ENCODE data around the gene SLC39A3.
"Not testable (repeated sequence)": the region's sequence is repeated elsewhere in the genome, so short reads cannot be mapped to it uniquely, and the experiment has no call there.

The SLC39A3 gene

DNA sequence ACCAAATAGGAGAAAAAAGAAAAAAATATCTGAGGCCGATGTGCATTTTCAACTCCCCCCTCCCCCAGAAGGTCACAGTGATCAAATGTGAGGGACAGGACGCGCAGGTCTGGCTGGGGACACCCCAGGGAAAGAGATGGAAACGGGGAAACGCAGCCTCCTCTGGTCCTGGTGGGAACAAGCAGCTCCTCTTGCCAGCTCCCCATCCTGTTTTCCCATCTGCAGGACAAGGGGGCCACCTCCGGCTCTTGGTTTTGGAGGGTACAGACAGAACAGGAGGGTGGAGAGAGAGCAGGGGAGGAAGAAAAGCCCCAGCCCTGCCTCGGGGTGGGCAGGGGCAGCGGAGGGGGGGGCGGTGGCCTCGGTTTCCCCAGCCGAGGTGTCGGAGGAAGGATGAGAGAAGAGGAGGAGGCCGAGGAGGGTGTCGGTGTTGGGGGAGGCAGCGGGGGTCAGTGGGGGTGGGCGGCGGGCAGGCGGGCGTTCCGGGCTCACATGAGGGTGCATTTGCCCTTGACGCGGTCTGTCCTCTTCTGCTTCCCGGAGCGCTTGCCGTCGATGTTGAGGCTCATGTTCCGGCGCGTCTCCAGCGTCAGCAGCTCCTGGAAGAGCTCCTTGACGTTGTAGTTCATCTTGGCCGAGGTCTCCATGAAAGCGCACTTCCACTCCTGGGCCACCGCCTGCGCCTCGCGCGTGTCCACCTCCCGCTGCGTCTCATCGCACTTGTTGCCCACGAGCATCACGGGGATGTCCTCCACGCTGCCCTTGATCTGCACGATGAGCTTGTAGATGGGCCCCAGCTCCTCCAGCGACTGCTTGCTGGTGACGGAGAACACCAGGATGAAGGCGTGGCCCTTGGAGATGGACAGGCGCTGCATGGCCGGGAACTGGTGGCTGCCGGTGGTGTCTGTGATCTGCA lies 22.8 kb downstream of the SLC39A3 start:
- no peaks in the 10 kb centered on the region; the same call in none of the 2 replicates for H3K9me3 ChIP-seq (ENCODE audit: control insufficient read depth, insufficient read depth, low read length)
- H3K4me1 ChIP-seq (ENCODE audit: insufficient read depth, low read length) = no peaks in the 10 kb centered on the region
- H3K9ac ChIP-seq (ENCODE audit: low read depth, low read length) = no peak overlapping the region
- H3K36me3 ChIP-seq (ENCODE audit: insufficient read depth, low read length) = no peaks in the 10 kb centered on the region

DNA sequence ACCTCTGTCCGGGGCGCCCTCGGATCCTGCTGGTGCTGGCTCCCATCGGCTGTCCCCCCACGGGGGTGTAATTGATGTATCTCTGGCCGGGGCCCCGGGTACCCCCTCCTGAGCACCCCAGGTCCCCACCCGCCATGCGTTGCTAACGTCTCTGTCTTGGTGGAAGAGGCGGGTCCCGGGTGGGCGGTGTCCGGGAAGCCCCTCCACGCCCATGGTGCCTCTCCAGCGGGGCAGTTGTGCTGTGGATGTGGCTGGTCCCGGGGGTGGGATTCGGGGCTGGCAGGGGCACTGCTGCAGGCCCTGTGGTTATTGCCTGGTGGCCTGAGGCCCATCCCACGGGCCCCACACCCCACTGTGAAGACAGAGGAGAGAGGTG lies 23.6 kb downstream of the SLC39A3 start:
- H3K9ac ChIP-seq (ENCODE audit: low read depth, low read length) = no peak overlapping the region
- H3K4me1 ChIP-seq (ENCODE audit: insufficient read depth, low read length) = no peaks in the 10 kb centered on the region
- no peaks in the 10 kb centered on the region; the same call in none of the 2 replicates for H3K9me3 ChIP-seq (ENCODE audit: control insufficient read depth, insufficient read depth, low read length)
- H3K36me3 ChIP-seq (ENCODE audit: insufficient read depth, low read length) = no peaks in the 10 kb centered on the region

DNA sequence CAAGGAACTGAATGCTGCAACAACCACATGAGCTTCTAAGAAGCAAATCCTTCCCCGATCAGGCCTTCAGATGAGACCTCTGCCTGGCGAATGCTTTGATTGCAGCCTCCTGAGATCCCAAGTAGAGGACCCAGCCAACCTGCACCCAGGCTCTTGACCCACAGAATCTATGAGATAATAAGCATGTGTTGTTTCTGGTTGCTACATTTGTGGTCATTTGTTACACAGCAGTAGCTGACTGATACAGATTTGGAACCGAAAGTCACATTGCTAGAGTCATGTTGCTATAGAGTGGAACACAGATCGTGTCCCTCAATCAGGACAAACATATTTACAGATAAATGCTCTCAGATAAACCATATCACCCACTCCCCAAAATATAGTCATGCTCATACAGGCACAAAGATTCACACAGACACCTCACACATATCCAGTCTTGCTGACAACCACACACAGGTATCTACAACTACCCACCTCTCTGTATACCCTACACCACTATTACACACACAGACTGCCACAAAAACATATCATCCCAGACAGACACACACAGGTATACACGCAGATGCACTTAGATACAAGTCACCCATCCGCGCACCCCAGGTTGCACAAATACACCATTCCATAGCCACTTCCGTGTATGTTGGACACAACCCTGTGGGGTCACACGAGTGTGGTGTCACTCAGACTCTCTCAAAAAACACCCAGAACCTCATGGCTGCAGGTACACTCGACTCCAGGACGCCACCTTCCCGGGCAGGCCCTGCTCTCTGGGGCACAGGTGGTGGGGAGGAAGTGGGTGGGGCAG lies 24.1 kb downstream of the SLC39A3 start:
- Histone ChIP-seq H3K36me3 (ENCODE audit: insufficient read depth, low read length) (no peaks in the 10 kb centered on the region), H3K9me3 (ENCODE audit: control insufficient read depth, insufficient read depth, low read length) (no peaks in the 10 kb centered on the region; the same call in none of the 2 replicates), H3K9ac (ENCODE audit: low read depth, low read length) (no peak overlapping the region), H3K4me1 (ENCODE audit: insufficient read depth, low read length) (no peaks in the 10 kb centered on the region)

DNA sequence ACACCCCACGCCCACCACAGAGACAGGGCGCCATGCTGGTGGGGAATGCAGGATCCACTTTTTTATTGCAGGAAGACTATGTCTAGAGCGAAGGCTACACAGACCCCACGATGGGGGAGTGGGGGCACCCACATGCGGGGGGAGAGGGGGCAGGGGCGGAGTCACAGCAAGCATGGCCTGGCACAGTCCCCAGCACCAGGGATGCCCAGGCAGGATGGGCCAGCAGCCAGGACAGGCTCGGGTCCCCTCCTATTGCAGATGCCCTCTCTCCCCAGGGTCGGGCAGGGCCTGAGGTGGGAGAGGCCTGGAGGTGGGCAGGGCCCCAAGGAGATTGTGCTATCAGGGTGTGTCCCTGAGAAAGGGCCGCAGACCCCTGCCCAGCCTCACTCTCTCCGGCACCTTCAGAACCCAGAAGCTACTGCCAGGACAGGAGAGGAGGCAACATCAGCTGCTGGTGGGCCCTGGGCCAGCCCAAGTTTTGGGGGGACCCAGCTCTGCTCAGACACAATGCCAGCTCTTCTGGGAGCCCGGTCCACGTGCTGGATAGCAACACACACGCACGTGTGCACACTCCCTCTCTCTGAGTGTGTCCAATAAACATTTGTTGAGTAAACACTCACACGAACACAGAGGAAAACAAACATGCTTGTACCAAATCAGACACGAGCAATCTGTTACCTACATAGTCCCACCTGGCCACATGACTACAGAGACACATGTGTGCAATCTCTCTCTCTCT lies 25.1 kb downstream of the SLC39A3 start:
- Histone ChIP-seq H3K9ac (ENCODE audit: low read depth, low read length) (no peak overlapping the region), H3K36me3 (ENCODE audit: insufficient read depth, low read length) (no peaks in the 10 kb centered on the region)

DNA sequence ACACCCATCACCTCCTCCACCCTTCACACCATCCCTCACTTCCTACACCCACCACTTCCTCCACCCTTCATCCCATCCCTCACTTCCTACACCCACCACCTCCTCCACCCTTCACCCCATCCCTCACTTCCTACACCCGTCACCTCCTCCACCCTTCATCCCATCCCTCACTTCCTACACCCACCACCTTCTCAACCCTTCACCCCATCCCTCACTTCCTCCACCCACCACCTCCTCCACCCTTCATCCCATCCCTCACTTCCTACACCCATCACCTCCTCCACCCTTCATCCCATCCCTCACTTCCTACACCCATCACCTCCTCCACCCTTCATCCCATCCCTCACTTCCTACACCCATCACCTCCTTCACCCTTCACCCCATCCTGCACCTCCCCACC lies 25.7 kb downstream of the SLC39A3 start:
- not testable (repeated sequence) for H3K9ac ChIP-seq (ENCODE audit: low read depth, low read length); H3K36me3 ChIP-seq (ENCODE audit: insufficient read depth, low read length); H3K4me1 ChIP-seq (ENCODE audit: insufficient read depth, low read length); H3K9me3 ChIP-seq (ENCODE audit: control insufficient read depth, insufficient read depth, low read length)

More for the DNA sequence above, 25.1 kb downstream of the SLC39A3 start:
- H3K4me1 ChIP-seq (ENCODE audit: insufficient read depth, low read length) = no peaks in the 10 kb centered on the region
- H3K9me3 ChIP-seq (ENCODE audit: control insufficient read depth, insufficient read depth, low read length) = no peaks in the 10 kb centered on the region; the same call in none of the 2 replicates

DNA sequence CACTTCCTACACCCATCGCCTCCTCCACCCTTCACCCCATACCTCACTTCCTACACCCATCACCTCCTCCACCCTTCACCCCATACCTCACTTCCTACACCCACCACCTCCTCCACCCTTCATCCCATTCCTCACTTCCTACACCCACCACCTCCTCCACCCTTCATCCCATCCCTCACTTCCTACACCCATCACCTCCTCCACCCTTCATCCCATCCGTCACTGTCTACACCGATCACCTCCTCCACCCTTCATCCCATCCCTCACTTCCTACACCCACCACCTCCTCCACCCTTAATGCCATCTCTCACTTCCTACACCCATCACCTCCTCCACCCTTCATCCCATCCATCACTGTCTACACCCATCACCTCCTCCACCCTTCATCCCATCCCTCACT lies 26.6 kb downstream of the SLC39A3 start:
- not testable (repeated sequence) for H3K4me1 ChIP-seq (ENCODE audit: insufficient read depth, low read length); H3K9me3 ChIP-seq (ENCODE audit: control insufficient read depth, insufficient read depth, low read length); H3K36me3 ChIP-seq (ENCODE audit: insufficient read depth, low read length); H3K9ac ChIP-seq (ENCODE audit: low read depth, low read length)

DNA sequence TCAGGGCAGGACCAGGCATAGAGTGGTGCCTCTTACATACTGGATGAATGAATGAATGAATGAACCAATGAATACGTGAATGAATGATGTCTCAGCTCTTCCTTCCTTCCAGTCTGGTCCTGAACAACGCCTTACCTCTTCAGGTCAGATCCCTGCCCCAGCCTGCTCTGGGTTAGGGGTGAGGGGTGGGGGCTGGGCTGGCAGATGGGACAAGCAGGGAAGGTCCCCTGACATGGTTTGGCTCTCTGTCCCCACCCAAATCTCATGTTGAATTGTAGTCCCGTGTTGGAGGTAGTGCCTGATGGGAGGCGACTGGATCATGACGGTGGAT lies 28.0 kb downstream of the SLC39A3 start:
- H3K4me1 ChIP-seq (ENCODE audit: insufficient read depth, low read length) = no peaks in the 10 kb centered on the region
- H3K36me3 ChIP-seq (ENCODE audit: insufficient read depth, low read length) = no peaks in the 10 kb centered on the region
- no peak overlapping the region for H3K9ac ChIP-seq (ENCODE audit: low read depth, low read length)
- no peaks in the 10 kb centered on the region; the same call in none of the 2 replicates for H3K9me3 ChIP-seq (ENCODE audit: control insufficient read depth, insufficient read depth, low read length)

DNA sequence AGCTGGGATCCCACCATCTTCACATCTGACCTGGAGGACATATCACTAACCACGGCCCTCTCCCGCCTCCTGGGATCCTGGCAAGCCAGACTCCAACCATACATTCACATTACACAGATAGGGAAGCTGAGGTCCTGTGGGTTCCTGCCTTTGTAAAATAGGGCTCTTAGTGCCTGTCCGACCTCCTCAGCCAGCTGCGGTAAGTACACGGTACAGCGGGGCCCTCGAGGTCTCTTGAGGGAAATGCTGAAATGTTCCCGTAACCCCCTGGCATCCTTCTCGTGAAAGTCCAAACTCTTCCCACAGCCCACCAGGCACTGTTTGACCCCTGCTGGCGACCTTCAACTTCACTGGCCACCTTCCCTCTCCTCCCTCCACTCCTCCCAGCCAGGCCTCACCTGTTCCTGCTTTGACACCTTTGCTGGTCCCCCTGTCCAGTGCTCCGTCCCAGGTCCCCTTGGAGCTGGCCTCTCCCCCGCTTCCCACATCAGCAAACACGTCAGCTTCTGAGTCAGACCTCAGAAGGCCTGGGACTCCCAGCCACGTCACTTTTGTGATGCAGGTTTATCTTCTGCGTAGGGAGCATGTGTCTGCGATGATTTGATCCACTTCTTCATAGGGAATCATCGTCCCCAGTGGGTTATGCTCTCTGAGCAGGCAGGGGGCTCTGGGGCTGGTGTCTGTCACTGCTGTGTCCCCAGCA lies 28.5 kb downstream of the SLC39A3 start:
- no peaks in the 10 kb centered on the region for H3K36me3 ChIP-seq (ENCODE audit: insufficient read depth, low read length)
- no peak overlapping the region for H3K9ac ChIP-seq (ENCODE audit: low read depth, low read length)
- no peaks in the 10 kb centered on the region; the same call in none of the 2 replicates for H3K9me3 ChIP-seq (ENCODE audit: control insufficient read depth, insufficient read depth, low read length)
- H3K4me1 ChIP-seq (ENCODE audit: insufficient read depth, low read length) = no peaks in the 10 kb centered on the region

DNA sequence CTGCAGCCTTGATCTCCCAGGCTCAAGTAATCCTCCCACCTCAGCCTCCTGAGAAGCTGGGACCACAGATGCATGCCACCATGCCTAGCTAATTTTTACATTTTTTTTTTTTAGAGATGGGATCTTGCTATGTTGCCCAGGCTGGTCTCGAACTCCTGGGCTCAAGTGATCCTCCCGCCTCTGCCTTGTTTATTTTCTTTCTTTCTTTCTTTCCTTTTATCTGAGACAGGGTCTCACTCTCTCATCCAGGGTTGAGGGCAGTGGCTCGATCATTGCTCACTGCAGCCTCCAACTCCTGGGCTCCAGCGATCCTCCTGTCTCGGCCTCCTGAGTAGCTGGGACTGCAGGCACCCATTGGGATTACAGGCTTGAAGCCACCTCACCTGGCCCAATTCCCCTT lies 33.6 kb downstream of the SLC39A3 start:
- H3K9me3 ChIP-seq (ENCODE audit: control insufficient read depth, insufficient read depth, low read length) = no peaks in the 10 kb centered on the region
- no peaks in the 10 kb centered on the region for H3K4me1 ChIP-seq (ENCODE audit: insufficient read depth, low read length)

DNA sequence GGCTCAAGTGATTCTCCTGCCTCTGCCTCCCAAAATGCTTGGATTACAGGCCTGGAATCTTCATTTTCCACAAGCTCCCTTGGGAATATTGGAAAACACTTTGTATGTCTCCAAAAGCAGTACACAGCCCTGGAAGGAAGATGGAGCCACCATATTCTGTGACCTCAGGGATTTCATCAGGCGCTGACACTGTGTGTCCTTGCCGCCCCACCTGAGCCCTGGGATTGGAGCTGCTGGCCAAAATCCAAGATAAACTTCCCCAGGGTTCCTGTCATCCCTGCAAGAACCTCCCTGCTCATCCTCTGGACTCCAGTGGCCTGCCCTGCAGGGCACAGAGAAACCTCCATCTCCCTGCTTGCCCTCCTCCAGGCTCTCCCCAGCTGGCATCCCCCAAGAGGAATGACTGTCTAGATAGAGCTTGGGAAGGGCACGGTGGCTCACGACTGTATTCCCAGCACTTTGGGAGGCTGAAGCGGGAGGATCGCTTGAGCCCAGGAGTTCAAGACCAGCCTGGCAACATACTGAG lies 36.1 kb downstream of the SLC39A3 start:
- Histone ChIP-seq H3K4me1 (ENCODE audit: insufficient read depth, low read length) (peaks cover 7% of the 10 kb centered on the region), H3K36me3 (ENCODE audit: insufficient read depth, low read length) (no peaks in the 10 kb centered on the region), H3K9ac (ENCODE audit: low read depth, low read length) (no peak overlapping the region), H3K9me3 (ENCODE audit: control insufficient read depth, insufficient read depth, low read length) (no peaks in the 10 kb centered on the region)

More for the DNA sequence above, 33.6 kb downstream of the SLC39A3 start:
- H3K9ac ChIP-seq (ENCODE audit: low read depth, low read length) = no peak overlapping the region
- no peaks in the 10 kb centered on the region for H3K36me3 ChIP-seq (ENCODE audit: insufficient read depth, low read length)

DNA sequence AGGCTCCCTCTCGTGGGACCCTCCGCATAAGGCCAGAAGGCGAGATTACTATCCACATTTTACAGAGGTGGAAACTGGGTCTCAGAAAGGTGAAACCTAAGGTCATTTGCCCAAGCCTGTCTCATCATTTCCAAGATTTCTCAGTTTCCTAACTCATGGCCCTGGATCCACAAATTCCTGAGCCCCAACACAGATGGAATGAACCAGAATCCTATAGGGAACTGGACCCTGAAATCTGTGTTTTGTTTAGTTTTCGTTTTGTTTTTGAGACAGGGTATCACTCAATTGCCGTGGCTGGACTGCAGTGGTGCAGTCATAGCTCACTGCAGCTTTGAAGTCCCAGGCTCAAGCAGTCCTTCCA lies 36.8 kb downstream of the SLC39A3 start:
- Histone ChIP-seq H3K9me3 (ENCODE audit: control insufficient read depth, insufficient read depth, low read length) (no peaks in the 10 kb centered on the region), H3K4me1 (ENCODE audit: insufficient read depth, low read length) (peaks cover 7% of the 10 kb centered on the region), H3K36me3 (ENCODE audit: insufficient read depth, low read length) (no peaks in the 10 kb centered on the region), H3K9ac (ENCODE audit: low read depth, low read length) (peak overlapping the region; percentile 35)

DNA sequence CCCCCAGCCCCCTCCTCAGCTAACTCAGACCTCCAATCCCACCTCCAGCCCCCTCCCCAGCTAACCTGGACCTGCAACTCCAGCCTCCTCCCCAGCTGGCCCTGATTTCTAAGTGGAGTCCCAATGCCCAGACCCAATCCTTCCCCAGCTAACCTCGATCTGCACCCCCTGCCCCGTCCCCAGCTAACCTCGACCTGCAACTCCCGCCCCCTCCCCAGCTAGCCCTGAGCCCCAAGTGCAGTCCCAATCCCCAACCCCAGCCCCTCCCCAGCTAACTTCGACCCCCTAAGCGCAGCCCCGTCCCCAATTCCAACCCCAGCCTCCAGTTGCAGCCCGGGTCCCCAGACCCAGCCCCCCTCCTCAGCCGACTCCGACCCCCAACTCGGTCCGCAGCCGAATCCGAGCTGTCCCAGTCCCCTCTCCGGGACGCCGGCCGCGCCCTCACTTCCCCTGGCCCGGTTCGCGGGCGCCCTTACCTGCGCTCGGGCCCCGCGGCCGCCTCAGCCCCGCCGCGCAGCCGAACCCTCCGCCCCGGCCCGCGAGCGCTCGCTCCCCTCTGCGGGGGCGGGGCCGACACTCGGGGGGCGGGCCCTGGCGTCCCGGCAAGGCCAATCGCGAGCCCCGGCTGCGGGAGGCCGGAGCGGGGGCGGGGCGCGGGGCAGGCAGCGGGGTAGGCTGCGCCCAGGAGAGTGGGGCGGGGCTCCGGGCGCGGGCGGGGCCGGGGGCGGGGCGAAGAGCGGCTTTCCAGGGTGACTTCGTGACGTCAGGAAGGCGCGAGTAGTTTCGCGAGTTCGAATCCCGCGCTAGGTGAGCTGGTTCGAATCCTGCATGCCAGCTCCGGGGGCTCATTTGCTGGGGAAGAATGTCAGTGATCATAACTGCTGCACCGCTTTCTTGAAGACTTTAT lies 37.4 kb downstream of the SLC39A3 start, which contains the start of gene GNG7:
TSS of gene GNG7 (minus strand) at position 525 of the 907 bp plus-strand sequence. CDS start 182,006 bp downstream, outside the sequence.
- H3K9ac ChIP-seq (ENCODE audit: low read depth, low read length) = peak within 1 kb of the TSS; percentile 71
- no peaks in the 10 kb centered on the region for H3K9me3 ChIP-seq (ENCODE audit: control insufficient read depth, insufficient read depth, low read length)
- H3K36me3 ChIP-seq (ENCODE audit: insufficient read depth, low read length) = no peaks in the 10 kb centered on the region
- H3K4me1 ChIP-seq (ENCODE audit: insufficient read depth, low read length) = peaks cover 7% of the 10 kb centered on the region

Data from ES-I3 (cell line).